Parathyroid adenoma (tissue), 2 donors: ENCODE results near the gene ITPKB.

ENCODE experiments used
- H2AFZ ChIP-seq: fragments of 300-600 bp; sonication (generic); one replicate; pipeline ENCODE4 v1.7.0; 2017; ENCODE audit warnings: antibody characterized with exemption, mild to moderate bottlenecking
- H3K27ac ChIP-seq: fragments of 300-600 bp; sonication (generic); one replicate; pipeline ENCODE4 v1.7.0; 2017
- H3K27me3 ChIP-seq: fragments of 300-600 bp; sonication (generic); one replicate; pipeline ENCODE4 v1.7.0; 2017; ENCODE audit warnings: low read length; ENCODE audit not compliant: control insufficient read depth, insufficient read depth
- H3K36me3 ChIP-seq: fragments of 300-600 bp; sonication (generic); one replicate; pipeline ENCODE4 v1.7.0; 2017; ENCODE audit warnings: low read length; ENCODE audit not compliant: control insufficient read depth, insufficient read depth
- H3K4me1 ChIP-seq: fragments of 300-600 bp; sonication (generic); one replicate; pipeline ENCODE4 v1.7.0; 2017; ENCODE audit warnings: control low read depth
- H3K4me2 ChIP-seq: fragments of 300-600 bp; sonication (generic); one replicate; pipeline ENCODE4 v1.7.0; 2017; ENCODE audit warnings: low read length
- H3K4me3 ChIP-seq: fragments of 300-600 bp; sonication (generic); one replicate; pipeline ENCODE4 v1.7.0; 2017; ENCODE audit warnings: low read depth, low read length
- H3K79me2 ChIP-seq: fragments of 300-600 bp; sonication (generic); one replicate; pipeline ENCODE4 v1.7.0; 2017; ENCODE audit warnings: control low read depth
- H3K9ac ChIP-seq: fragments of 300-600 bp; sonication (generic); one replicate; pipeline ENCODE4 v1.7.0; 2017; ENCODE audit warnings: mild to moderate bottlenecking
- H3K9me3 ChIP-seq: fragments of 300-600 bp; sonication (generic); one replicate; pipeline ENCODE4 v1.7.0; 2017; ENCODE audit warnings: low read length; ENCODE audit not compliant: control insufficient read depth
- TF ChIP-seq, protein P1 (sequence below): fragments of 300-600 bp; sonication (generic); IDR thresholded peaks from one replicate; pipeline ENCODE4 v1.7.0; 2017; ENCODE audit warnings: antibody characterized with exemption, mild to moderate bottlenecking
- donor health status: primary hyperparathyroidism.

Gene ITPKB

DNA sequence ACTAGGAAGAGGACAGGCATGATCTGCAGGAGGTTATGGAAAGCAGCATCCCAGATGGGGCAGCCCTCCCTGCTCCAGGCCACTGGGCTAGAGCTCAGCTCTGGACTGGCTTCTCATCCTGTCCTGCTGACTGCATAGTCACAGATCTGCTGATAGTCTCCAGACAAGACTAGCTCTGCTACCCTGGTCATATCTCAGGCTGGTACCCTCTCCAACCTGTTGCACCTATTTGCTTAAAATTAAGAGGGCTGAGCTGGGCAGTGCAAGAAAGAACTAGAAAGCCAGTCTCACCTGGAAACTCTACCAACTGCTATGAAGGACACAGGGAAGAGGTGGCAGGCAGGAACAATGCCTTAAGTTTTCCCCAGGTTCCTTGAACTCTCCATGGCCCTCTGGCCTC lies 40.4 kb downstream of the ITPKB start:
- Histone ChIP-seq H3K36me3 (no peaks in the 10 kb centered on the region), H3K9ac (no peak overlapping the region), H3K4me2 (no peak overlapping the region), H3K9me3 (no peaks in the 10 kb centered on the region), H3K4me1 (no peaks in the 10 kb centered on the region), H2AFZ (no peak overlapping the region), H3K27ac (no peak overlapping the region), H3K4me3 (no peak overlapping the region), H3K79me2 (peaks cover 2% of the 10 kb centered on the region), H3K27me3 (no peaks in the 10 kb centered on the region)
- TF ChIP-seq, protein P1, sequence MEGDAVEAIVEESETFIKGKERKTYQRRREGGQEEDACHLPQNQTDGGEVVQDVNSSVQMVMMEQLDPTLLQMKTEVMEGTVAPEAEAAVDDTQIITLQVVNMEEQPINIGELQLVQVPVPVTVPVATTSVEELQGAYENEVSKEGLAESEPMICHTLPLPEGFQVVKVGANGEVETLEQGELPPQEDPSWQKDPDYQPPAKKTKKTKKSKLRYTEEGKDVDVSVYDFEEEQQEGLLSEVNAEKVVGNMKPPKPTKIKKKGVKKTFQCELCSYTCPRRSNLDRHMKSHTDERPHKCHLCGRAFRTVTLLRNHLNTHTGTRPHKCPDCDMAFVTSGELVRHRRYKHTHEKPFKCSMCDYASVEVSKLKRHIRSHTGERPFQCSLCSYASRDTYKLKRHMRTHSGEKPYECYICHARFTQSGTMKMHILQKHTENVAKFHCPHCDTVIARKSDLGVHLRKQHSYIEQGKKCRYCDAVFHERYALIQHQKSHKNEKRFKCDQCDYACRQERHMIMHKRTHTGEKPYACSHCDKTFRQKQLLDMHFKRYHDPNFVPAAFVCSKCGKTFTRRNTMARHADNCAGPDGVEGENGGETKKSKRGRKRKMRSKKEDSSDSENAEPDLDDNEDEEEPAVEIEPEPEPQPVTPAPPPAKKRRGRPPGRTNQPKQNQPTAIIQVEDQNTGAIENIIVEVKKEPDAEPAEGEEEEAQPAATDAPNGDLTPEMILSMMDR, result no peak

DNA sequence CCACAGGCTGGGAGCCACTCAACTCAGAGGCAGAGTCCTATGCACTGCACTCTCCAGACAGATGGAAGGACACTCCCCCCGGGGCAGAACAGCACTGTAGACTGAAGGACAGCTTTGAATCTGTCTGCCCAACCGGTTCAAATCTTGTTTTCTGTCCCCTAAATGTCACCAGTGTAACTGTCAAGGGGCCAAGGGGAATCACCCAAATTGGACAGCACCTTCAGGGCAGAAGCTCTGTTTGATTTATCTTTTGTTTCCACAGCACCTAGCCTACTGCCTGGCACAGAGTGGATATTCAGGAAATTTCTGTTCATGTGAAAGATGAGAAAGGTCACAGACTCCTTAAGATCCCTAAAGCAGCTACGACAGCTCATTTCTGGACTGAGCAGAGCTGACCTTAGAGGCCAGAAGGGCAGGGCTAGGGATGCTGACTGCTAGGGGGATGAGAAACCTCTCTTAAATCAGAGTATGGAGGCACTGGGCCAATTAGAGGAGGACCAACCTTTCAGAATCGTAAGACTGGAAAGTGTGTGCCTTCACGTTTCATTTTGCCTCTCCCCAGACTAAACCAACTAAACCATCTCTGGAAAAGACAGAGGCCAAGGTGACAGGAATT lies 41.0 kb downstream of the ITPKB start:
- no peak overlapping the region for H3K27ac ChIP-seq
- H3K36me3 ChIP-seq, result no peaks in the 10 kb centered on the region
- H2AFZ ChIP-seq, result no peak overlapping the region
- H3K4me3 ChIP-seq, result no peak overlapping the region
- TF ChIP-seq, protein P1, result no peak
- H3K27me3 ChIP-seq, result no peaks in the 10 kb centered on the region
- H3K79me2 ChIP-seq, result peaks cover 2% of the 10 kb centered on the region
- H3K4me1 ChIP-seq, result no peaks in the 10 kb centered on the region
- no peak overlapping the region for H3K9ac ChIP-seq
- no peaks in the 10 kb centered on the region for H3K9me3 ChIP-seq
- no peak overlapping the region for H3K4me2 ChIP-seq

DNA sequence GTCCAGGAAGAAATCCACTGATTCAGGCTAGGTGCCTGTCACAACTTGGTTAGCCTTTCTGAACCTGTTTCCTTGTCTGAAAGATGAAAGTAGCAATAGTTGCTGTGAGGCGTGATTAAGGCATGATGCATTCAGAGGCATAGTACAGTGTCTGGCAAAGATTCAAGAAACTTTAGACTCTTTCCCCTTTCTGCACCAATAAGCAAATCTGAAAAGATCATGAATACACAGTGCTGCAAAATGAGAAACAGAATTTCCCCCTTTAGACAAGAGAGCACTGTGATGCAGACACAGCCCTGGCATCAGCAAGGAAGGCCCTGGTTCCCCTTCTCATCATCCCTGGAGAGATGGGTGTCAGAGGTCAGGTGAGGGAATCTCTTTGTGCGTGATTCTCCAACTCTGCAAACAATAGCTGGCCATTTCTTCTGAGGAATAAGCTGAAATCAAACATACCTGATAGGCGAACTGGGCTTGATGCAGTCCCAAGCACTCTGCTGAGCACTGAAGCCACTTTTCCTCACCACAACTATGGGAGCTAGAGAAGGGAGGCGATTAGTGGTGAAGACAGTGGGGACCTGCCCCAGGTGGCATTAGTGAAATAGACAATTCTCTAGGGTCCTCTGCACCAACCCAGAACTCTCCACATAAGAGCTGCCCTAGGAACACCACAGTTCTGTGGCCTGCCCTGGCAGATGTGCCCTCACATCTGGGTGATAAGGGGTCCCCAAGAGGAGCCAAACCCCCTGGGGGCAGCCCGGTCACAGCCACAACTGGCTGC lies 41.7 kb downstream of the ITPKB start:
- H3K9me3 ChIP-seq, result no peaks in the 10 kb centered on the region
- H3K27ac ChIP-seq, result no peak overlapping the region
- no peaks in the 10 kb centered on the region for H3K4me1 ChIP-seq
- no peak overlapping the region for H3K4me2 ChIP-seq
- H2AFZ ChIP-seq, result no peak overlapping the region
- H3K9ac ChIP-seq, result no peak overlapping the region
- TF ChIP-seq, protein P1, result no peak
- no peak overlapping the region for H3K4me3 ChIP-seq
- H3K36me3 ChIP-seq, result no peaks in the 10 kb centered on the region
- peaks cover 2% of the 10 kb centered on the region for H3K79me2 ChIP-seq
- H3K27me3 ChIP-seq, result no peaks in the 10 kb centered on the region

DNA sequence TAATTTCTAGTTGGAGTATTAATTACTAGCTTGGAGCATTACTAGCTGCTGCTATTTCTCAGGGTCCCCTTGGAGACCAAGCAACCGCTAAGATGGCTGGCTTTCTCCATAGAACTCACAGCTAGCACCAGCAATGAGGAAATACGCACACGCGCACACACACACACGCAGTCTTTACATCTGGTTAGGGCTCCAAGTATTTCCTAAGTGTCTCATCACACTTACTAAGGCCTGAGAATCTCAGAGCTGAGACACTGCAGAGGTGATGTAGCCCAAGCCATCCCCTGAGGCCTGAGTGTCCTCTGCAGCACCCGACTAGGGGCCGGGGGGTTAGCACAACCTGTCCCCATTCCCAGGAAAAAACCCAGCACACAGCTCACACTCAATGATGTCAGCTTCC lies 42.5 kb downstream of the ITPKB start:
- Histone ChIP-seq H3K9ac (no peak overlapping the region), H3K4me2 (no peak overlapping the region), H3K9me3 (no peaks in the 10 kb centered on the region), H2AFZ (no peak overlapping the region), H3K79me2 (peaks cover 2% of the 10 kb centered on the region), H3K4me3 (no peak overlapping the region), H3K36me3 (no peaks in the 10 kb centered on the region), H3K27ac (no peak overlapping the region), H3K4me1 (no peaks in the 10 kb centered on the region), H3K27me3 (no peaks in the 10 kb centered on the region)
- TF ChIP-seq, protein P1, result no peak
